Measurements from ENCODE around the gene TMEM238L.

TMEM238L gene

DNA sequence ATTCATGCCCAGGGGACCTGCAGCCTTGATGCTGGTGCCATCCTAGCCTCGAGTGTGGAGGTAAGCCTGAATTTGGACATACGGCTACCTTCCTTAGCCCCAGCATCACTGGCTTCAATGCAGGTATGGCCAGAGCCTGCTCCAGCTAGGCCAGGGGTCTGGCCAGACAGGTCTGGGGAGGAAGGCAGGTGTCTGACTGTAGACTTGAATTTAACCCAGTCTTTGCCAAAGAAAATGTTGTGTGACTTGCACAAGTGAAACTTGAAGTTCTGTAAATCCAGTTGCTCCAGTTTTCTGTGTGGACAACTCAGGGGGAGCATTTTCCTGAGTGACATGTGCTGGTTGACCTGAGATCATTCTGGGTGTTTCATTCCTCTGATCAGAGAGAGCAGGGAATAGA lies 32.8 kb downstream of the TMEM238L start:
- no peak for DNase-seq (ENCODE audit: low read depth)
- no peak overlapping the region for H3K4me3 ChIP-seq (ENCODE audit: low read depth, low read length)
- TF ChIP-seq, protein P1, sequence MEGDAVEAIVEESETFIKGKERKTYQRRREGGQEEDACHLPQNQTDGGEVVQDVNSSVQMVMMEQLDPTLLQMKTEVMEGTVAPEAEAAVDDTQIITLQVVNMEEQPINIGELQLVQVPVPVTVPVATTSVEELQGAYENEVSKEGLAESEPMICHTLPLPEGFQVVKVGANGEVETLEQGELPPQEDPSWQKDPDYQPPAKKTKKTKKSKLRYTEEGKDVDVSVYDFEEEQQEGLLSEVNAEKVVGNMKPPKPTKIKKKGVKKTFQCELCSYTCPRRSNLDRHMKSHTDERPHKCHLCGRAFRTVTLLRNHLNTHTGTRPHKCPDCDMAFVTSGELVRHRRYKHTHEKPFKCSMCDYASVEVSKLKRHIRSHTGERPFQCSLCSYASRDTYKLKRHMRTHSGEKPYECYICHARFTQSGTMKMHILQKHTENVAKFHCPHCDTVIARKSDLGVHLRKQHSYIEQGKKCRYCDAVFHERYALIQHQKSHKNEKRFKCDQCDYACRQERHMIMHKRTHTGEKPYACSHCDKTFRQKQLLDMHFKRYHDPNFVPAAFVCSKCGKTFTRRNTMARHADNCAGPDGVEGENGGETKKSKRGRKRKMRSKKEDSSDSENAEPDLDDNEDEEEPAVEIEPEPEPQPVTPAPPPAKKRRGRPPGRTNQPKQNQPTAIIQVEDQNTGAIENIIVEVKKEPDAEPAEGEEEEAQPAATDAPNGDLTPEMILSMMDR (IDR thresholded peaks at IDR 0.05; ENCODE audit: insufficient read depth, low read depth, low read length, missing control alignments): no peak

DNA sequence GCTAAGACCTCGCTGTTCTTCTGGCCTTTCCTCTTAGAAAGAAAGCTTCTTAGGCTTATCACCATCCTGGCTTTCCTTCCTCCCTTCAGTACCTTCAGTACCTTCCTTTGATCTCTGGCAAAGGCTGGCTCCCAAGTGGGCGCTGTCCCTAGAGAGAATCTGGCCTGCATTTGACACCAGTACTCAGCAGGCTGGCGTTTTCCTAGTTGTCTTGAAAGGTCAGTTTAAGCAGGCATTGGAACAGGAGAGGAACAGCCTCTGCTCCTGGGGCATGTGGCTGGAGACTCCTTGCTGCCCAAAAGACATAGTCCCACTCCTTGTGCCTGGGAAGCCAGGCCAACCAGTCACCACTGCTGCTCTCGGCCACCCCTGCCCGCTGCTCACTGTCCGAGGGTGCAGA lies 34.1 kb downstream of the TMEM238L start:
- no peak for DNase-seq (ENCODE audit: low read depth)
- TF ChIP-seq, protein P1 (IDR thresholded peaks at IDR 0.05; ENCODE audit: insufficient read depth, low read depth, low read length, missing control alignments): no peak
- no peak overlapping the region for H3K4me3 ChIP-seq (ENCODE audit: low read depth, low read length)

DNA sequence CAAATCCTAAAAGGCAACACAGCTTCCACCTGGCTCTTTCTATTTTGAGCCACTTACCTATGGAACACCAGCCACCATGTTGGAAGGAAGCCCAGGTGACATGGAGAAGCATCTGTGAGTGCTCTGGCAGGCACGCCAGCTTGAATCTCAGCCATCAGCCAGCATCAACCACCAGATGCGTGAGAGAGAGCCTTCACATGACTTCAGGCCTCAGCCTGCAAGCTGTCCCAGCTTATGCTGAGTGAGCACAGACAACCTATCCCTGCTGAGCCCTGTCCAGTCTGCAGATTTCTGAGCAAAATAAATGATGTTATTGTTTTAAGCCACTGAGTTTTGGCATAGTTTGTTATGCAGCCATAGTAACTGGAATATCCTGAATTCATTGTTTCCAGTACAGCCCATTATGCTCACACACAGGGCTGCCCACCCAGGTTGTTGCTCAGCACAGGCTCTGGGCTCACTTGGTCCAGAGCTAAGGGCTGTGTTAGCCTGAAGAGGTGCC lies 35.1 kb downstream of the TMEM238L start:
- no peak for DNase-seq (ENCODE audit: low read depth)
- no peak overlapping the region for H3K4me3 ChIP-seq (ENCODE audit: low read depth, low read length)
- TF ChIP-seq, protein P1 (IDR thresholded peaks at IDR 0.05; ENCODE audit: insufficient read depth, low read depth, low read length, missing control alignments): no peak

DNA sequence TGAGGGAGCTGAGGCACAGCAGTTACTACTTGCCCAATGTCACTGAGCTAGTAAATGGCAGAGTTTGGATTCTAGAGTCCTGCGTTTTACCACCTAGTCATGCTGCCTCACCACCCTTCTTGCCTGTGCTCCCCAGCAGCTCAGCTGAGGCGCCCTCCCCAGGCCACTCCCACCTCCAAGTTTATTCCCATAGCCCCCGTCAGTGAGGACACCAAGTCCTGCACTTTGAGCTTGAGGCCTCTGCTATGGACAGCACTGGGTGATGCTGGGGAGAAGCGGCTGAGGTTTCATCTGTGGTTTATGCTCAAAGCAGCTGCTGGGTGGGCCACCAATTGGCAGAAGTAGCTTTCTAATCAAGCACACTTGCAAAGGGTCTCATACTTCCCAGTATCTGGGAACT lies 36.7 kb downstream of the TMEM238L start:
- DNase-seq (ENCODE audit: low read depth): no peak
- TF ChIP-seq, protein P1 (IDR thresholded peaks at IDR 0.05; ENCODE audit: insufficient read depth, low read depth, low read length, missing control alignments): no peak
- H3K4me3 ChIP-seq (ENCODE audit: low read depth, low read length): no peak overlapping the region

DNA sequence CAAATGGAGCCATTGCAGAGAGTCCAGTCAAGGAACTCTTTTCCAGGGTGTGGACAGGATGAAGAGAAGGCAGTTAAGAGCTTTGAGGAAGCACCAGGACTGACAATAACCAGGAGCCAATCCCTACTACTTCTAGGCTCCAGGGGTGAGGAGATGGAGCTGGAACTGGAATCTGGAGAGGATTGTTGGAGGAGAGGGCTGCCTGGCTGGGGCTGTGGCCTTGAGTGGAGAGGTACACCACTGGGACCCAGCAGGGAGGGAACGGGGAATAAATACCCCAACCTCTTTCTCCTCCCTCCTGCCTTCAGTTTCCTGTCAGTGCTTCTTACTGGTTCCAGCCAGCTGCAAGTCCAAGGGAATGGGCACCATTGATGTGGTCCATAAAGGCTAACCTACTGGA lies 41.9 kb downstream of the TMEM238L start:
- H3K4me3 ChIP-seq (ENCODE audit: low read depth, low read length): no peak overlapping the region
- TF ChIP-seq, protein P1 (IDR thresholded peaks at IDR 0.05; ENCODE audit: insufficient read depth, low read depth, low read length, missing control alignments): no peak
- no peak for DNase-seq (ENCODE audit: low read depth)

DNA sequence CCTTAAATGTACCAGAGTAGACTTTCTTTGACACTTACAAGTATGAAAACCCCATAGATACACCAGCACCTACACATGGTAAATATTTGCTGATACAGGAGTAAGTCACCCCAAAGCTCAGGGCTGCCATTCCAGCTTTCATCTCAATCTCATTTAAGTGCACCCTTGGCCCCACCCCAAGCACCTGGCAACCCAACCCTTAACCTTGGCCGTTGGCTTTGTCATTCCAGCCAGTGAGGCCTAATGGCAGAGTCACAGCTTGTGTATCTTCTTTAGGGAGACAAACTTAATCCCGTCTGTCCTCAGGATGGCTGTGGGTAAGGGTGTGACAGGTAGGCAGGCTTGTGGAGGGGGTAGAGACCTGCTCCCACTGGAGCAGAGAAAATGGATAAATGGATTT lies 42.6 kb downstream of the TMEM238L start:
- DNase-seq (ENCODE audit: low read depth): no peak
- TF ChIP-seq, protein P1 (IDR thresholded peaks at IDR 0.05; ENCODE audit: insufficient read depth, low read depth, low read length, missing control alignments): no peak
- no peak overlapping the region for H3K4me3 ChIP-seq (ENCODE audit: low read depth, low read length)

DNA sequence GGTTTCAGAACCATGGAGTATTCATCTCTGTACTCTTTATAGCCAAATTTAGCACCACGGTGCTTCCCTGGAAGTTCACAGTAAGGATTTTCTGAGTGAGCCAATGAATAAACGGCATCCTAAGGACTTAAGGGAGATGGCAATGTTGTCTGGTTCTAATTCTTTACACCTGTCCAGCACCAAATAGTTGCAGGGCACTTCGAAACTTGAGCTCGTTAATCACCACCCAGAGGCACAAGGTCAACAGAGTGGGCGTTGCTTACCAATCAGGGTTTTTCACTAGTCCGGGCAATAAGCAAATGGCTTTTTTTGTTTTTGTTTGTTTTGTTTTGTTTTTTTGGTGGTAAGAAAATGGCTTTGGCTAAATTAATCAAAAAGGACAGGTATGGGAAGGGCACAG lies 45.8 kb downstream of the TMEM238L start:
- H3K4me3 ChIP-seq (ENCODE audit: low read depth, low read length): no peak overlapping the region
- TF ChIP-seq, protein P1 (IDR thresholded peaks at IDR 0.05; ENCODE audit: insufficient read depth, low read depth, low read length, missing control alignments): no peak
- DNase-seq (ENCODE audit: low read depth): peak; percentile 12

All from GM12865 (cell line).